Activated CD4-positive, alpha-beta T cell treated with anti-CD3 and anti-CD28 coated beads, Interleukin-2, amount 10 ng/mL, durations not matched to agents 24 days and 14 days (primary cell): ENCODE measurements around the gene MAPK14. TPM values are rescaled to one million over a fixed set of nuclear protein-coding genes. Genes with fewer than 3 reads are reported as not detected.
"Not testable (repeated sequence)": the region's sequence is repeated elsewhere in the genome, so short reads cannot be mapped to it uniquely, and the experiment has no call there.

ENCODE experiments used
- DNase-seq: peaks from one replicate; pipeline ENCODE4 v3.0.0; 2022
- H3K27ac Mint-ChIP-seq: one replicate; pipeline ENCODE4 v1.8.0; 2022; ENCODE audit warnings: mild to moderate bottlenecking, mixed read lengths
- H3K27me3 Mint-ChIP-seq: one replicate; pipeline ENCODE4 v1.8.0; 2022; ENCODE audit warnings: mixed read lengths
- H3K36me3 Mint-ChIP-seq: one replicate; pipeline ENCODE4 v1.8.0; 2022; ENCODE audit warnings: low read depth, mild to moderate bottlenecking, mixed read lengths
- H3K4me1 Mint-ChIP-seq: one replicate; pipeline ENCODE4 v1.8.0; 2021; ENCODE audit warnings: mixed read lengths
- H3K4me3 Mint-ChIP-seq: one replicate; pipeline ENCODE4 v1.8.0; 2022; ENCODE audit warnings: mild to moderate bottlenecking, moderate library complexity, mixed read lengths
- H3K9me3 Mint-ChIP-seq: one replicate; pipeline ENCODE4 v1.8.0; 2021; ENCODE audit warnings: mixed read lengths
- intact Hi-C: fragments of 100-400 bp; cut with micrococcal nuclease; formaldehyde crosslinking; loops from one replicate; pipeline ENCODE4 v1.15.1; 2023
- total RNA-seq: library from RNA; stranded (reverse); gene quantifications from 2 replicates; pipeline ENCODE4 v1.2.3, GENCODE V29; 2022

The MAPK14 gene
- total RNA-seq, 1 donor from 2014 or later, result 42.5 TPM

DNA sequence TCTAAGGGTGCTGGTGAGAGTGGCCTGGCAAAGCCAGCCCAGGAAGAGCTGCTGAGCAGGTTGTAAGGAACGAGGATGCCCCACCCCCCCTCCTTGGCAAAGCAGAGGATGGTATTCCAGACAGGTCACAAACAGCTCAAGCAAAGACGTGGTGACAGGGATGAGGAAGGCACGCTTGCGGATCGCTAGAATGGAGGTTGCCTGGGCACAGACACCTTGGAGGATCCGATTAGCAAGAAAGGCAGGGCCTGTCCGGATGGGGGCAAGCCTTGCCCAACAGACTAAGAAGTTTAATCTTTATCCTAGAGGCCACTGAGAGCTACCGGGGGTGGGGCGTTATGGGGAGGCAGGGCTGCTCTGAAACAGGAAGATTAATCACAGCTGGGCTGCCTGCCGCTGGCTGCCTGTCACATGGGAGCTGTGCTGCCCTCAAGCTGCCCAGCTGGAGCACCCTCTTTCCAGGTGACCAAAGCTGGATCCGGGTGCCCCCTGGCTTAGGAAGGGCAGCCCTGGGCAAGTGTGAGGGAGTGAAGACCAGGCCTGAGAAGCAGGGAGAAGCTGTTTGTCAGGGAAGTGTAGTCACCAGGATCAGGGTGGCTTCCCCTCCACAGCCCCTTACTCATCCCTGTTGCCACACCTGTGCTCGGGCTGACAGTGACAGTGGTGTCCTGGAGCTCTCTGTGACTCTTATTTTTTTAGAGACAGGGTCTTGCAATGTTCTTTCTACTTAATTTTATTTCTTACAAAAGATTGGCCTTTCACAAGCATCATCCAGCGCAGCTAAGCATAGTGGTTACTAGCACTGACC is 93.6 kb downstream of the MAPK14 start:
- intact Hi-C loops, result loop anchor here (5.0 kb wide), 2 partner anchors 181 to 561 kb away; no protein-coding TSS in a partner anchor
- Mint-ChIP-seq H3K4me1 (peaks cover 77% of the 10 kb centered on the region), H3K9me3 (no peaks in the 10 kb centered on the region), H3K36me3 (peaks cover 10% of the 10 kb centered on the region), H3K27ac (peak overlapping the region; percentile 99), H3K27me3 (no peaks in the 10 kb centered on the region), H3K4me3 (peak overlapping the region; percentile 90)
- peak; percentile 87 for DNase-seq

DNA sequence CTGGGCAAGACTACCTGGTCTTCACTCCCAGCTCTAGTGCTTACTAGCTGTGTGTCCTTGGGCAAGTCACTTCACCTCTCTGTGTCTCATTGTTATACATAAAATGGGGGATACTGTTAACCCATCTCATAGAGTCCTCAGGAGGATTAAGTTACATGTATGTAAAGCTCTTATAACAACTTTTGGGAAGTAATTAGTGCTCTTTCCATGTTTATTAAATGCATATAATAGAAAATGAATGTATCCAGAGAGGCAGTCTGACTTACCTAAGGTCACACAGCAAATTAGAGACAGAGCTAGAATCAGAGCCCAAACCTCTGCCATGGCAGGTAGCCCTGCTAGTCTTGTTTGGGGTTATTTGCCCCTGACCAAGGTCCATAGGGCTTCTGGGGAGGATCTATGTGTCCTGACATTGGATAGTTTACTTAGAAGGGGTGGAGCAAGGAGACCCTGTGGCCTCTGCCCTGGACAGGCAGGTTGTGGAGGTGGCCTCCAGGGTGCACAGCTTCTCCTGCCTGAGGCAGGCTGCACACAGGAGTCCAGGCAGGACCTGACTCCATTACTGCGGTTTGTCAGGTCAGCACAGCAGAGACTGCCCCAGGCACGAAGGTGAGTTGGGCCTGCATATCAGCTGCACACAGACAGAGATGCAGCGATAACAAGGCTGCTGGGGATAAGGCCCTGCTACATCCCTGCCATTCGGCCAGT is 94.3 kb downstream of the MAPK14 start:
- DNase-seq, result no peak
- no peaks in the 10 kb centered on the region for H3K27me3 Mint-ChIP-seq
- H3K9me3 Mint-ChIP-seq, result no peaks in the 10 kb centered on the region
- peak overlapping the region; percentile 99 for H3K27ac Mint-ChIP-seq
- intact Hi-C loops, result loop anchor here (5.0 kb wide), 2 partner anchors 180 to 560 kb away; no protein-coding TSS in a partner anchor
- peak overlapping the region; percentile 90 for H3K4me3 Mint-ChIP-seq
- peaks cover 6% of the 10 kb centered on the region for H3K36me3 Mint-ChIP-seq
- peaks cover 79% of the 10 kb centered on the region for H3K4me1 Mint-ChIP-seq

DNA sequence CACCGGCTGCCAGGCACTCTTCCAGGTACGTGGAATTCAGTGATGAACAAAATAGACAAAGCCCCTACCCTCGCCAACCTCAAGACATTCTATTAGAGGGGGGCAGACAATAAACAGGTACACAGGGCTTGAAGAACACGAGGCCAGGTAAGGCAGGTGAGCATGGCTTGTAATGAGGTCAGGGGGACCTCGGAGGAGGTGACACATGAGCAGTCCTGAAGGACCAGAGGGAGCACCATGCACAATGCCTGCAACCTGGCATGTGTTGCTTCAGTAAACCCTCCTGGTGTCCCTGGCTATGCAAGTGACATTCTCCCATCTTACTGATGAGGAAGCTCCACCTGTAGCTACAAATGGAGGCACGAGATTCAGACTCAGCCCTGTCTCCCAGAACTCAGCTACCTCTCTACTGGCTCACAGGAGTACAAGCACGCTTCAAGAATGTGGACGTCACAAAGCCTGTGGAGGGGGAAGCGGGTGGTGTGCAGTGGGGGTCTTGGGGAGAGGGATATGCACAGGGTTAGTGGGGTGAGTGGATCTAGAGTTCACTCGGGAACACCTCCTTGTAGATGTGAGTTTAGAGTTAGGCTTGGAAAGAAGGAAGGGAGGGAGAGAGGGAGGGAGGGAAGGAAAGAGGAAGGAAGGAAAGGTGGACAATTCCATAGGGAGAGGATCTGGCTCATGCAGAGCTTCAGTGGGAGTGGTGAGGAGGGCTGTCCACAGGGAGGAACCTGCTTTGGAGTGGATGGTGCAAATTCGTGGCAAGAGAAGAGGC is 95.1 kb downstream of the MAPK14 start:
- H3K36me3 Mint-ChIP-seq, result peaks cover 2% of the 10 kb centered on the region
- no peak for DNase-seq
- H3K9me3 Mint-ChIP-seq, result no peaks in the 10 kb centered on the region
- peak overlapping the region; percentile 79 for H3K27ac Mint-ChIP-seq
- peaks cover 76% of the 10 kb centered on the region for H3K4me1 Mint-ChIP-seq
- intact Hi-C loops, result loop anchor here (1.0 to 5.0 kb wide), 5 partner anchors 9 to 560 kb away; partner anchors contain the start of gene BRPF3
- H3K4me3 Mint-ChIP-seq, result no peak overlapping the region
- no peaks in the 10 kb centered on the region for H3K27me3 Mint-ChIP-seq

DNA sequence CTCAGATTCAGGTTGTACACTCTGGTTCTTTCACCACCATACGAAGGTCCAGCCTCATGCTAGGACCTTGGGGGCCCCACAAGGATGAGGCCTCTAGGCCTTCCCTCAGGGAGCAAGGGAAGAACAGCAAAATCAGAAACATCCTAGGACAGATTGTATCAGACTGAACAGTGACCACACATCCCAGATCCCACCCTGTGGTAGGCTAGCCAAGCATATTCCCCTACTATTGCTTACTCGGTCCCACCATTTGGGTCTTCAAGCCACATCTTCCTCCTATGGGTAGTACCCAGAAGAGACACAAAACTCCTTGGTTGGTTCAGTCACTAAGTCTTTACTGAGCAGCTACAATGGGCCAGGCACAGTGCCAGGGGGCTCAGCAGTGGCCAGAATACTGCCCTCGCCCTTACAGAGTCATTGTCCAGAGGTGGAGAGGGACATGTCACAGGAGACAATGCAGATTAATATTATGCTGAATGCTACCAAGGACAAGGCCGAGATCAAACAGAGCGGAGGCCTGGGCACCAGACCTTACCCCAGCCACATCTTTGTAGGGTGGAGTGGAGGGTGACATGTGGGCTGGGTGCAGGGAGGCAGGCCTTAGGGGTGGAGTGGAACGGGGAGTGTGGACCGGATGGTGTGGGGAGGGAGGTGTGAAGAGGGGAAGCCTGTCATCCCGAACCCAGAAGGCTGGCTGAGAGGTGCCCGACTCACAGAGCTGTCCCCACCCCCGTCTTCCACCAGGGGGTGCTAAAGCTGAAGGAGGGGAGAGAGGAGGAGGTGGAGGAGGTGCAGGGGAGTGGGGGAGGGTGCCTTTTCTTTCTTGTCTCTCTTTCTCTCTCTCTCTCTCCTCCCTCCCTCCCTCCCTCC is 95.9 kb downstream of the MAPK14 start:
- DNase-seq, result peak; percentile 97
- Mint-ChIP-seq H3K27me3 (no peaks in the 10 kb centered on the region), H3K4me1 (peaks cover 72% of the 10 kb centered on the region), H3K9me3 (no peaks in the 10 kb centered on the region), H3K4me3 (peak overlapping the region; percentile 46), H3K36me3 (peaks cover 2% of the 10 kb centered on the region), H3K27ac (peak overlapping the region; percentile 79)
- intact Hi-C loops, result loop anchor here (1.0 to 5.0 kb wide), 5 partner anchors 8 to 559 kb away; partner anchors contain the start of gene BRPF3

DNA sequence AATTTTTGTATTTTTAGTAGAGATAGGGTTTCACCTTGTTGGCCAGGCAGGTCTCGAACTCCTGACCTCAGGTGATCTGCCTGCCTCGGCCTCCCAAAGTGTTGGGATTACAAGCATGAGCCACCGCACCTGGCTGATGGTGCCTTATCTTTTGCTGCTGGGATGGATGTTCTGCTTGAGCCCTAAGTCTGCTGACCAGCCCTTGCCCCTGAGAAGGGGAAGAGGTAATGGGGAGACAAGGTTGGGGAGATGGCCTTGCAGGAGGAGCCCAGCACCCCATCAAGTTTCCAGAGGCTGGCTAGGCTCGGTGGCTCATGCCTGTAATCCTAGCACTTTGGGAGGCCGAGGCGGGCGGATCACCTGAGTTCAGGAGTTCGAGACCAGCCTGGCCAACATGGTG is 96.7 kb downstream of the MAPK14 start:
- H3K27ac Mint-ChIP-seq, H3K9me3 Mint-ChIP-seq, H3K27me3 Mint-ChIP-seq, H3K36me3 Mint-ChIP-seq, DNase-seq: not testable (repeated sequence)
- Mint-ChIP-seq H3K4me3 (peak overlapping the region; percentile 34), H3K4me1 (peaks cover 68% of the 10 kb centered on the region)
- intact Hi-C loops, result loop anchor here (5.0 kb wide), 2 partner anchors 178 to 558 kb away; no protein-coding TSS in a partner anchor

DNA sequence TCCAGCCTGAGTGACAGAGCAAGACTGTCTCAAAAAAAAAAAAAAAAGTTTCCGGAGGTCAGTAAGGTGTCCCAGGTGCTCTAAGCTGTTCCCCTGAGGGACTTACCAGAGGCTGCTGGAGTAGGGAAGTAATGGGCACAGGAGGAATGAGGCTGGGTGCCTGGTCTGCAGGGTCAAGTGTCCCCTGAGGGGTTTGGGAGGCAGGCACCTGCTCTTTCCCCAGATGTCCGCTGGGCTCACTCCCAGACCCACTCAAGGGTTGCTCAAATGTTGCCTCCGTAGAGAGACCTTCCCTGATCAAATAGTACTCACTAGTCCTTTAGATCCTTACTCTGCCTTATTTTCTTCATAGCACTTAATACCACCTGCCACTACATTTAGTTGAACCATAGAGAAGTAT is 97.3 kb downstream of the MAPK14 start:
- Mint-ChIP-seq H3K36me3 (no peaks in the 10 kb centered on the region), H3K9me3 (no peaks in the 10 kb centered on the region), H3K27ac (no peak overlapping the region), H3K27me3 (no peaks in the 10 kb centered on the region), H3K4me3 (no peak overlapping the region), H3K4me1 (peaks cover 66% of the 10 kb centered on the region)
- intact Hi-C loops, result loop anchor here (5.0 kb wide), 2 partner anchors 177 to 557 kb away; no protein-coding TSS in a partner anchor
- DNase-seq, result no peak

- no peak for DNase-seq
- Mint-ChIP-seq H3K4me3 (no peak overlapping the region), H3K27me3 (no peaks in the 10 kb centered on the region), H3K9me3 (no peaks in the 10 kb centered on the region), H3K4me1 (peaks cover 60% of the 10 kb centered on the region), H3K27ac (no peak overlapping the region), H3K36me3 (no peaks in the 10 kb centered on the region)
- intact Hi-C loops, result no loop called here
Measured at GRCh38 chr6:36125575-36125974, 98.0 kb downstream of the MAPK14 start.

- Mint-ChIP-seq H3K36me3 (no peaks in the 10 kb centered on the region), H3K4me3 (no peak overlapping the region), H3K27me3 (no peaks in the 10 kb centered on the region), H3K27ac (no peak overlapping the region), H3K4me1 (peaks cover 55% of the 10 kb centered on the region), H3K9me3 (no peaks in the 10 kb centered on the region)
- no peak for DNase-seq
- intact Hi-C loops, result no loop called here
Measured at GRCh38 chr6:36126121-36126520, 98.5 kb downstream of the MAPK14 start.

GRCh38 chr6:36126553-36127458 is 99.2 kb downstream of the MAPK14 start:
- no peak for DNase-seq
- Mint-ChIP-seq H3K9me3 (no peaks in the 10 kb centered on the region), H3K27ac (peak overlapping the region; percentile 30), H3K4me3 (peak overlapping the region; percentile 0), H3K36me3 (no peaks in the 10 kb centered on the region), H3K27me3 (no peaks in the 10 kb centered on the region), H3K4me1 (peaks cover 53% of the 10 kb centered on the region)
- intact Hi-C loops, result no loop called here

DNA sequence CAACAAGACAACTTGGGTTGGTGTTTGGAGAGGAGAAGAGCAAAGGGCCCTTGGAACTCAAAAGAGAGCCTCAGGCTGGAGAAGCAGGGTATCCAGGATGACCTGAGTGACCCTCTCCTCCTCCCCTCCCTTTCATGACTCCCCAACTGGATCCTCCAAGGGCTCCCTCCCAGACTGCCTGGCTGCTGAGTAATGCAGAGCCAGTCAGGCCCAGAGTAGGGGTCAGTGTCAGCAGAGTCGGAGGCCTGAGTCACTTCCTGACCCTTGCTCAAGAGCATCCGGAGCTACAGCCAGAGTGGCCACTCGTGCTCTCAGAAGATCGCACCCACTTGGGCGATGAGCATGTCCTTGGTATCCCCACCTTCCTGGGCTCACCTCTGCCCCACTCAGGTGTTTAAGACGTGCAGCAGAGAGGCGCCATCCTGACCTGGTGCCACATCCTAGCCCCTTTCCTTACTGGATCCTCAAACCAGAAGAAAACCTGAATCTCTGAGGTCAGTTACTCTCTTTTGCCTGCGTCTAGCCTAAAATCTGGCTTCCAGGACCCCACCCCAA is 99.9 kb downstream of the MAPK14 start:
- H3K27me3 Mint-ChIP-seq, result no peaks in the 10 kb centered on the region
- H3K36me3 Mint-ChIP-seq, result peaks cover 3% of the 10 kb centered on the region
- no peaks in the 10 kb centered on the region for H3K9me3 Mint-ChIP-seq
- no peak overlapping the region for H3K4me3 Mint-ChIP-seq
- no peak for DNase-seq
- H3K4me1 Mint-ChIP-seq, result peaks cover 56% of the 10 kb centered on the region
- H3K27ac Mint-ChIP-seq, result no peak overlapping the region
- intact Hi-C loops, result no loop called here

- H3K36me3 Mint-ChIP-seq, result peaks cover 9% of the 10 kb centered on the region
- DNase-seq, result no peak
- H3K27me3 Mint-ChIP-seq, result no peaks in the 10 kb centered on the region
- no peak overlapping the region for H3K27ac Mint-ChIP-seq
- peaks cover 57% of the 10 kb centered on the region for H3K4me1 Mint-ChIP-seq
- no peaks in the 10 kb centered on the region for H3K9me3 Mint-ChIP-seq
- no peak overlapping the region for H3K4me3 Mint-ChIP-seq
- intact Hi-C loops, result no loop called here
Measured at GRCh38 chr6:36128073-36128472, 100.5 kb downstream of the MAPK14 start.

GRCh38 chr6:36128793-36129192 is 101.2 kb downstream of the MAPK14 start:
- Mint-ChIP-seq H3K27me3 (no peaks in the 10 kb centered on the region), H3K36me3 (peaks cover 16% of the 10 kb centered on the region), H3K27ac (no peak overlapping the region), H3K9me3 (no peaks in the 10 kb centered on the region), H3K4me1 (peaks cover 57% of the 10 kb centered on the region), H3K4me3 (no peak overlapping the region)
- intact Hi-C loops, result no loop called here
- DNase-seq, result no peak
